K562 (cell line): ENCODE data around the gene DZIP3. TPM values are rescaled to one million over a fixed set of nuclear protein-coding genes. Genes with fewer than 3 reads are reported as not detected.

ENCODE experiments used
- ATF1 ChIP-seq, 2 experiments: fragments of 450-650 bp in 1 of 2; IDR thresholded peaks; 2 replicates each; pipeline ENCODE4 v1.6.1; 2016; ENCODE audit warnings: missing compliant biosample characterization in 1 of 2, missing genetic modification characterization in 1 of 2
- CEBPB ChIP-seq: fragments of 450-650 bp; IDR thresholded peaks from 2 replicates; pipeline ENCODE4 v1.6.1; 2016; ENCODE audit warnings: missing genetic modification characterization, missing compliant biosample characterization
- EZH2 ChIP-seq: IDR thresholded peaks from 2 replicates; pipeline ENCODE4 v1.6.1; 2012; ENCODE audit warnings: low read depth, mild to moderate bottlenecking, inconsistent platforms, low read length, borderline replicate concordance
- KAT7 ChIP-seq: sonication (generic); formaldehyde crosslinking; IDR thresholded peaks from 2 replicates; pipeline ENCODE4 v1.8.0; 2022; ENCODE audit warnings: missing genetic modification reagents, mild to moderate bottlenecking, borderline replicate concordance
- KLF16 ChIP-seq: IDR thresholded peaks from 2 replicates; pipeline ENCODE4 v1.6.1; 2016; ENCODE audit warnings: antibody characterized with exemption
- MTA2 ChIP-seq: fragments of 450-650 bp; IDR thresholded peaks from 2 replicates; pipeline ENCODE4 v1.6.1; 2016; ENCODE audit warnings: low read depth
- PRPF4 ChIP-seq: fragments of 200-400 bp; formaldehyde crosslinking; IDR thresholded peaks from one replicate; pipeline ENCODE4 v1.6.1; 2017; ENCODE audit warnings: low read length, low read depth, mild to moderate bottlenecking; ENCODE audit not compliant: insufficient read depth, poor library complexity, severe bottlenecking
- PYGO2 ChIP-seq: fragments of 450-650 bp; IDR thresholded peaks from 2 replicates; pipeline ENCODE4 v1.6.1; 2016; ENCODE audit warnings: mild to moderate bottlenecking, missing genetic modification characterization, moderate library complexity, missing compliant biosample characterization
- RBM22 ChIP-seq: fragments of 200-400 bp; formaldehyde crosslinking; IDR thresholded peaks from 2 replicates; pipeline ENCODE4 v1.6.1; 2018; ENCODE audit warnings: low read length, low read depth; ENCODE audit not compliant: poor library complexity, severe bottlenecking
- RNF2 ChIP-seq: sonication (generic); IDR thresholded peaks from 2 replicates; pipeline ENCODE4 v1.6.1; 2016
- SP1 ChIP-seq: sonication (generic); formaldehyde crosslinking; IDR thresholded peaks from 2 replicates; pipeline ENCODE4 v1.8.1; 2022; ENCODE audit warnings: mild to moderate bottlenecking, missing genetic modification reagents
- XRCC5 ChIP-seq: fragments of 200-400 bp; formaldehyde crosslinking; IDR thresholded peaks from 2 replicates; pipeline ENCODE4 v1.6.1; 2017; ENCODE audit warnings: low read depth, mild to moderate bottlenecking, low read length
- ZBTB8A ChIP-seq: fragments of 450-650 bp; IDR thresholded peaks from 2 replicates; pipeline ENCODE4 v1.6.1; 2018; ENCODE audit warnings: mild to moderate bottlenecking, moderate library complexity; ENCODE audit not compliant: partially characterized antibody
- ZNF197 ChIP-seq: fragments of 200-800 bp; sonication (Bioruptor generic); IDR thresholded peaks from 2 replicates; pipeline ENCODE4 v1.6.1; 2016; ENCODE audit warnings: low read depth, missing genetic modification characterization, missing compliant biosample characterization
- ZNF354B ChIP-seq: fragments of 250-450 bp; sonication (Bioruptor Pico); IDR thresholded peaks from 2 replicates; pipeline ENCODE4 v1.4.0; 2020
- ZNF511 ChIP-seq: sonication (generic); formaldehyde crosslinking; IDR thresholded peaks from 2 replicates; pipeline ENCODE4 v1.8.0; 2022; ENCODE audit warnings: mild to moderate bottlenecking, missing genetic modification reagents
- polyA plus RNA-seq, 8 experiments: library from polyadenylated mRNA; depleted of rRNA in 4 of 8; stranded (reverse) in 5 of 8; unstranded in 3 of 8; fragments of >200 nt; fragmentation: Nextera tagmentation in 2 of 8; fragmentation: Illumina TruSeq in 1 of 8; extraction: Ambion mirVana in 2 of 8; extraction: Trizol in 1 of 8; gene quantifications; 2 replicates each; pipeline versions ENCODE4 v1.2.1 to v1.2.3, GENCODE V29; 2011 to 2014; ENCODE audit warnings: inconsistent platforms in 1 of 8, missing spikeins in 1 of 8
- total RNA-seq, 7 experiments: library from RNA; depleted of rRNA in 6 of 7; stranded (reverse); fragments of >200 nt in 6 of 7; fragmentation: Illumina TruSeq in 2 of 7; extraction: Trizol in 2 of 7; gene quantifications; 2 replicates each; pipeline versions ENCODE4 v1.2.1 to v1.2.3, GENCODE V29; 2011 to 2021; ENCODE audit warnings: low replicate concordance in 1 of 7
- TF ChIP-seq, protein P1 (sequence below), 2 experiments: fragments of 450-650 bp; conservative IDR thresholded peaks; 2 replicates each; pipeline ENCODE4 v1.6.1; 2017; ENCODE audit warnings: mild to moderate bottlenecking in 2 of 2, moderate library complexity in 2 of 2
- TF ChIP-seq, protein P2 (sequence below): fragments of 250-450 bp; sonication (Bioruptor Pico); IDR thresholded peaks from 2 replicates; pipeline ENCODE4 v1.4.0; 2020
- TF ChIP-seq, protein P3 (sequence below): fragments of 450-650 bp; formaldehyde crosslinking; IDR thresholded peaks from 2 replicates; pipeline ENCODE4 v1.4.0; 2022; ENCODE audit warnings: mild to moderate bottlenecking, moderate library complexity

DZIP3 gene
- total and polyA plus RNA-seq, 9 of the 15 experiments (the other 6 are each of a cell fraction or from before 2014, with no cell fraction given), result 3.5 to 9.7 (median 5.7) TPM

GRCh38 chr3:108589081-108589997 is at the start of gene DZIP3, which contains the start of gene CIP2A (continued):
- no peak for TF ChIP-seq ZBTB8A
- TF ChIP-seq, protein P1, sequence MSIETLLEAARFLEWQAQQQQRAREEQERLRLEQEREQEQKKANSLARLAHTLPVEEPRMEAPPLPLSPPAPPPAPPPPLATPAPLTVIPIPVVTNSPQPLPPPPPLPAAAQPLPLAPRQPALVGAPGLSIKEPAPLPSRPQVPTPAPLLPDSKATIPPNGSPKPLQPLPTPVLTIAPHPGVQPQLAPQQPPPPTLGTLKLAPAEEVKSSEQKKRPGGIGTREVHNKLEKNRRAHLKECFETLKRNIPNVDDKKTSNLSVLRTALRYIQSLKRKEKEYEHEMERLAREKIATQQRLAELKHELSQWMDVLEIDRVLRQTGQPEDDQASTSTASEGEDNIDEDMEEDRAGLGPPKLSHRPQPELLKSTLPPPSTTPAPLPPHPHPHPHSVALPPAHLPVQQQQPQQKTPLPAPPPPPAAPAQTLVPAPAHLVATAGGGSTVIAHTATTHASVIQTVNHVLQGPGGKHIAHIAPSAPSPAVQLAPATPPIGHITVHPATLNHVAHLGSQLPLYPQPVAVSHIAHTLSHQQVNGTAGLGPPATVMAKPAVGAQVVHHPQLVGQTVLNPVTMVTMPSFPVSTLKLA (conservative IDR thresholded peaks at IDR 0.05), result peak; percentile 72 to 88
- TF ChIP-seq CEBPB, result no peak
- TF ChIP-seq ZNF511 (CRISPR knock-in tag), result peak; percentile 45
- no peak for TF ChIP-seq KLF16
- TF ChIP-seq MTA2, result no peak
- TF ChIP-seq, protein P2, sequence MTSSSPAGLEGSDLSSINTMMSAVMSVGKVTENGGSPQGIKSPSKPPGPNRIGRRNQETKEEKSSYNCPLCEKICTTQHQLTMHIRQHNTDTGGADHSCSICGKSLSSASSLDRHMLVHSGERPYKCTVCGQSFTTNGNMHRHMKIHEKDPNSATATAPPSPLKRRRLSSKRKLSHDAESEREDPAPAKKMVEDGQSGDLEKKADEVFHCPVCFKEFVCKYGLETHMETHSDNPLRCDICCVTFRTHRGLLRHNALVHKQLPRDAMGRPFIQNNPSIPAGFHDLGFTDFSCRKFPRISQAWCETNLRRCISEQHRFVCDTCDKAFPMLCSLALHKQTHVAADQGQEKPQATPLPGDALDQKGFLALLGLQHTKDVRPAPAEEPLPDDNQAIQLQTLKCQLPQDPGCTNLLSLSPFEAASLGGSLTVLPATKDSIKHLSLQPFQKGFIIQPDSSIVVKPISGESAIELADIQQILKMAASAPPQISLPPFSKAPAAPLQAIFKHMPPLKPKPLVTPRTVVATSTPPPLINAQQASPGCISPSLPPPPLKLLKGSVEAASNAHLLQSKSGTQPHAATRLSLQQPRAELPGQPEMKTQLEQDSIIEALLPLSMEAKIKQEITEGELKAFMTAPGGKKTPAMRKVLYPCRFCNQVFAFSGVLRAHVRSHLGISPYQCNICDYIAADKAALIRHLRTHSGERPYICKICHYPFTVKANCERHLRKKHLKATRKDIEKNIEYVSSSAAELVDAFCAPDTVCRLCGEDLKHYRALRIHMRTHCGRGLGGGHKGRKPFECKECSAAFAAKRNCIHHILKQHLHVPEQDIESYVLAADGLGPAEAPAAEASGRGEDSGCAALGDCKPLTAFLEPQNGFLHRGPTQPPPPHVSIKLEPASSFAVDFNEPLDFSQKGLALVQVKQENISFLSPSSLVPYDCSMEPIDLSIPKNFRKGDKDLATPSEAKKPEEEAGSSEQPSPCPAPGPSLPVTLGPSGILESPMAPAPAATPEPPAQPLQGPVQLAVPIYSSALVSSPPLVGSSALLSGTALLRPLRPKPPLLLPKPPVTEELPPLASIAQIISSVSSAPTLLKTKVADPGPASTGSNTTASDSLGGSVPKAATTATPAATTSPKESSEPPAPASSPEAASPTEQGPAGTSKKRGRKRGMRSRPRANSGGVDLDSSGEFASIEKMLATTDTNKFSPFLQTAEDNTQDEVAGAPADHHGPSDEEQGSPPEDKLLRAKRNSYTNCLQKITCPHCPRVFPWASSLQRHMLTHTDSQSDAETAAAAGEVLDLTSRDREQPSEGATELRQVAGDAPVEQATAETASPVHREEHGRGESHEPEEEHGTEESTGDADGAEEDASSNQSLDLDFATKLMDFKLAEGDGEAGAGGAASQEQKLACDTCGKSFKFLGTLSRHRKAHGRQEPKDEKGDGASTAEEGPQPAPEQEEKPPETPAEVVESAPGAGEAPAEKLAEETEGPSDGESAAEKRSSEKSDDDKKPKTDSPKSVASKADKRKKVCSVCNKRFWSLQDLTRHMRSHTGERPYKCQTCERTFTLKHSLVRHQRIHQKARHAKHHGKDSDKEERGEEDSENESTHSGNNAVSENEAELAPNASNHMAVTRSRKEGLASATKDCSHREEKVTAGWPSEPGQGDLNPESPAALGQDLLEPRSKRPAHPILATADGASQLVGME (CRISPR knock-in tag), result no peak
- no peak for TF ChIP-seq EZH2
- peak; percentile 33; the same call in 1 of the 2 replicates for TF ChIP-seq RNF2
- no peak for TF ChIP-seq PRPF4
- TF ChIP-seq ATF1 (CRISPR knock-in tag; IDR thresholded peaks at IDR 0.05), result no peak
- peak; percentile 53; the same call in 1 of the 2 replicates for TF ChIP-seq ATF1 (tag; IDR thresholded peaks at IDR 0.05)
- TF ChIP-seq XRCC5, result peak; percentile 63; the same call in 1 of the 2 replicates
- TF ChIP-seq, protein P3, sequence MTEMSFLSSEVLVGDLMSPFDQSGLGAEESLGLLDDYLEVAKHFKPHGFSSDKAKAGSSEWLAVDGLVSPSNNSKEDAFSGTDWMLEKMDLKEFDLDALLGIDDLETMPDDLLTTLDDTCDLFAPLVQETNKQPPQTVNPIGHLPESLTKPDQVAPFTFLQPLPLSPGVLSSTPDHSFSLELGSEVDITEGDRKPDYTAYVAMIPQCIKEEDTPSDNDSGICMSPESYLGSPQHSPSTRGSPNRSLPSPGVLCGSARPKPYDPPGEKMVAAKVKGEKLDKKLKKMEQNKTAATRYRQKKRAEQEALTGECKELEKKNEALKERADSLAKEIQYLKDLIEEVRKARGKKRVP (CRISPR knock-in tag), result no peak
- no peak for TF ChIP-seq RBM22
- TF ChIP-seq ZNF197 (CRISPR knock-in tag), result no peak
- no peak for TF ChIP-seq ZNF354B (CRISPR knock-in tag)
- TF ChIP-seq PYGO2 (tag), result no peak
- TF ChIP-seq SP1 (CRISPR knock-in tag), result peak; percentile 18; the same call in 1 of the 2 replicates
- TF ChIP-seq KAT7, result no peak
